IPS-20b (cell line): ENCODE measurements around the gene HOMER1.

Experiments used
- H3K27ac ChIP-seq: one replicate; pipeline ENCODE4 v1.5.1; 2013; ENCODE audit warnings: low read length
- H3K27me3 ChIP-seq: 2 replicates; pipeline ENCODE4 v1.6.1; 2013; ENCODE audit warnings: mild to moderate bottlenecking, low read length, inconsistent platforms; ENCODE audit not compliant: insufficient read depth
- H3K36me3 ChIP-seq: 2 replicates; pipeline ENCODE4 v1.6.1; 2013; ENCODE audit warnings: low read depth, mild to moderate bottlenecking, inconsistent platforms, low read length, moderate library complexity; ENCODE audit not compliant: insufficient read depth
- H3K4me1 ChIP-seq: 2 replicates; pipeline ENCODE4 v1.6.1; 2013; ENCODE audit warnings: mild to moderate bottlenecking, control low read depth, inconsistent platforms, low read length, moderate library complexity; ENCODE audit not compliant: insufficient read depth
- H3K4me3 ChIP-seq: 2 replicates; pipeline ENCODE4 v1.5.1; 2013; ENCODE audit warnings: mild to moderate bottlenecking, low read length, inconsistent platforms
- H3K9ac ChIP-seq: 2 replicates; pipeline ENCODE4 v1.6.1; 2013; ENCODE audit warnings: low read depth, mild to moderate bottlenecking, inconsistent platforms, low read length, moderate library complexity
- H3K9me3 ChIP-seq: 2 replicates; pipeline ENCODE4 v1.6.1; 2013; ENCODE audit warnings: mild to moderate bottlenecking, low read depth, low read length, inconsistent platforms; ENCODE audit not compliant: insufficient read depth

Gene HOMER1

GRCh38 chr5:79513704-79514390 is at the start of gene HOMER1:
HOMER1 (minus strand) TSS chr5:79514134; CDS start chr5:79512774, 1,360 bp downstream.
- peak within 1 kb of the TSS; percentile 92 for H3K9ac ChIP-seq
- peak within 1 kb of the TSS; percentile 26 for H3K27ac ChIP-seq
- H3K27me3 ChIP-seq: peaks cover 8% of the 10 kb centered on the region; the same call in 1 of the 2 replicates
- H3K9me3 ChIP-seq: no peaks in the 10 kb centered on the region
- H3K4me3 ChIP-seq: peak within 1 kb of the TSS; percentile 89
- no peaks in the 10 kb centered on the region for H3K36me3 ChIP-seq
- peaks cover 17% of the 10 kb centered on the region; the same call in 1 of the 2 replicates for H3K4me1 ChIP-seq

GRCh38 chr5:79563247-79563590 is 49.3 kb upstream of the HOMER1 start:
- H3K27me3 ChIP-seq: no peaks in the 10 kb centered on the region

GRCh38 chr5:79562351-79563246 is 48.7 kb upstream of the HOMER1 start:
- Histone ChIP-seq H3K4me1 (peaks cover 14% of the 10 kb centered on the region; the same call in 1 of the 2 replicates), H3K36me3 (no peaks in the 10 kb centered on the region), H3K9ac (no peak overlapping the region), H3K4me3 (peak overlapping the region; percentile 16; the same call in 1 of the 2 replicates), H3K9me3 (no peaks in the 10 kb centered on the region), H3K27ac (no peak overlapping the region), H3K27me3 (no peaks in the 10 kb centered on the region)

More at GRCh38 chr5:79563247-79563590, 49.3 kb upstream of the HOMER1 start:
- Histone ChIP-seq H3K36me3 (no peaks in the 10 kb centered on the region), H3K9ac (no peak overlapping the region), H3K4me1 (peaks cover 14% of the 10 kb centered on the region; the same call in 1 of the 2 replicates), H3K4me3 (peak overlapping the region; percentile 16; the same call in 1 of the 2 replicates), H3K27ac (no peak overlapping the region), H3K9me3 (no peaks in the 10 kb centered on the region)

GRCh38 chr5:79561525-79561893 is 47.6 kb upstream of the HOMER1 start:
- peaks cover 14% of the 10 kb centered on the region; the same call in 1 of the 2 replicates for H3K4me1 ChIP-seq
- no peak overlapping the region for H3K9ac ChIP-seq
- no peaks in the 10 kb centered on the region for H3K36me3 ChIP-seq
- H3K4me3 ChIP-seq: no peak overlapping the region
- no peaks in the 10 kb centered on the region for H3K9me3 ChIP-seq
- H3K27ac ChIP-seq: no peak overlapping the region
- H3K27me3 ChIP-seq: no peaks in the 10 kb centered on the region

GRCh38 chr5:79560771-79561524 is 47.0 kb upstream of the HOMER1 start:
- Histone ChIP-seq H3K4me3 (no peak overlapping the region), H3K4me1 (peaks cover 14% of the 10 kb centered on the region; the same call in 1 of the 2 replicates), H3K9me3 (no peaks in the 10 kb centered on the region), H3K27ac (no peak overlapping the region), H3K36me3 (no peaks in the 10 kb centered on the region), H3K9ac (no peak overlapping the region), H3K27me3 (no peaks in the 10 kb centered on the region)

GRCh38 chr5:79555418-79555817 is 41.5 kb upstream of the HOMER1 start:
- H3K36me3 ChIP-seq: no peaks in the 10 kb centered on the region
- no peak overlapping the region for H3K4me3 ChIP-seq
- 0 out of 2 replicates have a peak, but pooled peaks cover 5% of the 10 kb centered on the region for H3K4me1 ChIP-seq
- no peak overlapping the region for H3K9ac ChIP-seq
- H3K9me3 ChIP-seq: no peaks in the 10 kb centered on the region
- H3K27me3 ChIP-seq: no peaks in the 10 kb centered on the region
- H3K27ac ChIP-seq: no peak overlapping the region

- H3K36me3 ChIP-seq: no peaks in the 10 kb centered on the region
- H3K27me3 ChIP-seq: no peaks in the 10 kb centered on the region
- no peak overlapping the region for H3K9ac ChIP-seq
- H3K27ac ChIP-seq: no peak overlapping the region
- no peak overlapping the region for H3K4me3 ChIP-seq
- H3K9me3 ChIP-seq: no peaks in the 10 kb centered on the region
- 0 out of 2 replicates have a peak, but pooled peaks cover 5% of the 10 kb centered on the region for H3K4me1 ChIP-seq
Measured at GRCh38 chr5:79552984-79553383, 39.0 kb upstream of the HOMER1 start.

- Histone ChIP-seq H3K9ac (no peak overlapping the region), H3K9me3 (no peaks in the 10 kb centered on the region), H3K4me3 (no peak overlapping the region), H3K27ac (no peak overlapping the region), H3K4me1 (no peaks in the 10 kb centered on the region), H3K36me3 (no peaks in the 10 kb centered on the region), H3K27me3 (no peaks in the 10 kb centered on the region)
Measured at GRCh38 chr5:79547982-79548381, 34.0 kb upstream of the HOMER1 start.

GRCh38 chr5:79547429-79547822 is 33.5 kb upstream of the HOMER1 start:
- Histone ChIP-seq H3K9ac (no peak overlapping the region), H3K4me3 (no peak overlapping the region), H3K36me3 (no peaks in the 10 kb centered on the region), H3K9me3 (no peaks in the 10 kb centered on the region), H3K4me1 (no peaks in the 10 kb centered on the region), H3K27me3 (no peaks in the 10 kb centered on the region), H3K27ac (no peak overlapping the region)

GRCh38 chr5:79546782-79547428 is 33.0 kb upstream of the HOMER1 start:
- no peaks in the 10 kb centered on the region for H3K9me3 ChIP-seq
- no peak overlapping the region for H3K4me3 ChIP-seq
- H3K27me3 ChIP-seq: no peaks in the 10 kb centered on the region
- no peaks in the 10 kb centered on the region for H3K36me3 ChIP-seq
- H3K4me1 ChIP-seq: no peaks in the 10 kb centered on the region
- no peak overlapping the region for H3K27ac ChIP-seq
- H3K9ac ChIP-seq: no peak overlapping the region

- Histone ChIP-seq H3K9me3 (no peaks in the 10 kb centered on the region), H3K4me3 (no peak overlapping the region), H3K27me3 (no peaks in the 10 kb centered on the region), H3K36me3 (no peaks in the 10 kb centered on the region), H3K9ac (no peak overlapping the region), H3K27ac (no peak overlapping the region), H3K4me1 (no peaks in the 10 kb centered on the region)
Measured at GRCh38 chr5:79544131-79544530, 30.2 kb upstream of the HOMER1 start.
